Calu3 (cell line): ENCODE results near the gene OR2AE1. TPM values are rescaled to one million over a fixed set of nuclear protein-coding genes. Genes with fewer than 3 reads are reported as not detected.

Experiments
- BruUV-seq: library from RNA; stranded (reverse); fragments of 400-500 nt; replicated peaks from 2 replicates; lab custom pipeline; 2021; lab: Mats Ljungman, UMichigan
- CTCF ChIA-PET: fragments of 300-600 bp; sonication (Branson Sonifier 250); formaldehyde crosslinking; loops from one replicate; lab custom pipeline; 2022; ENCODE audit warnings: antibody characterized with exemption; lab: Charles Lee
- DNase-seq: peaks from one replicate; pipeline ENCODE4 v3.0.0; 2022
- H3K27ac Mint-ChIP-seq: one replicate; pipeline ENCODE4 v1.8.0; 2022; ENCODE audit warnings: mixed read lengths; ENCODE audit not compliant: unreplicated experiment
- H3K27me3 Mint-ChIP-seq: one replicate; pipeline ENCODE4 v1.8.0; 2022; ENCODE audit warnings: mixed read lengths; ENCODE audit not compliant: unreplicated experiment
- H3K36me3 Mint-ChIP-seq: one replicate; pipeline ENCODE4 v1.8.0; 2022; ENCODE audit warnings: mild to moderate bottlenecking, moderate library complexity, mixed read lengths; ENCODE audit not compliant: insufficient read depth, unreplicated experiment
- H3K4me1 Mint-ChIP-seq: one replicate; pipeline ENCODE4 v1.8.0; 2022; ENCODE audit warnings: mild to moderate bottlenecking, low read depth, mixed read lengths; ENCODE audit not compliant: unreplicated experiment
- H3K4me3 Mint-ChIP-seq: one replicate; pipeline ENCODE4 v1.8.0; 2022; ENCODE audit warnings: mild to moderate bottlenecking, low read depth, moderate library complexity, mixed read lengths; ENCODE audit not compliant: unreplicated experiment
- H3K9me3 Mint-ChIP-seq: one replicate; pipeline ENCODE4 v1.8.0; 2022; ENCODE audit warnings: low read depth, mixed read lengths; ENCODE audit not compliant: unreplicated experiment
- intact Hi-C: fragments of 100-400 bp; cut with micrococcal nuclease; formaldehyde crosslinking; loops from one replicate; pipeline ENCODE4 v1.10.0; 2022; ENCODE audit not compliant: unreplicated experiment
- total RNA-seq: library from RNA; stranded (reverse); gene quantifications from 2 replicates; pipeline ENCODE4 v1.2.3, GENCODE V29; 2022
- TF ChIP-seq, protein P1 (sequence below): fragments of 200-600 bp; IDR thresholded peaks from one replicate; pipeline ENCODE4 v1.8.0; 2022; ENCODE audit warnings: antibody characterized with exemption; ENCODE audit not compliant: unreplicated experiment

OR2AE1 gene
- total RNA-seq, 1 experiment from 2014 or later, result not detected

DNA sequence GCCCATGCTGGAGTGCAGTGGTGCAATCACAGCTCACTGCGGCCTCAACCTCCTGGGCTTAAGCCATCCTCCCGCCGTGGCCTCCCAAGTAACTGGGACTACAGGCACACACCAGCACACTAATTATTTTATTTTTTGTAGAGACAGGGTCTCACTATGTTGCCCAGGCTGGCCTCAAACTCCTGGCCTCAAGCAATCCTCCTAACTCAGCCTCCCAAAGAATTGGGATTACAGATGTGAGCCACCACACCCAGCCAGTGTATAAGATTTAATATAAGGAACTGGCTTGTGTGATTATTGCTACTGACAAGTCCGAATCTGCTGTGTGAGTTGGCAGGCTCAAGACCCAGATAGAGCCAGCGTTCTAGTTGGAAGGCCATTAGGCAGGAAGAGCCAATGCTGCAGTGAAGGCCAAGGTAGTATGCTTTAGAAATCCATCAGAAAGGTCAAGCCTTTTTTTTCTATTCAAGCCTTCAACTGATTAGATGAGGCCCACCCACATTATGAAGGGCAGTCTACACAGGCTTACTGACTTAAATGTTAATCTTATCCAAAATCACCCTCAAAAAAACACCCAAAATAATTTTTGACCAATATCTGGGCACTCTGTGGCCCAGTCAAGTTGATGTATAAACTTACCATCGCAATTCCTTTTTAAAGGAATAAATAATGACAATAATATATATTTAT is 23.1 kb upstream of the OR2AE1 start:
- Mint-ChIP-seq H3K36me3 (peaks cover 12% of the 10 kb centered on the region), H3K27ac (no peak overlapping the region), H3K4me1 (no peaks in the 10 kb centered on the region)

DNA sequence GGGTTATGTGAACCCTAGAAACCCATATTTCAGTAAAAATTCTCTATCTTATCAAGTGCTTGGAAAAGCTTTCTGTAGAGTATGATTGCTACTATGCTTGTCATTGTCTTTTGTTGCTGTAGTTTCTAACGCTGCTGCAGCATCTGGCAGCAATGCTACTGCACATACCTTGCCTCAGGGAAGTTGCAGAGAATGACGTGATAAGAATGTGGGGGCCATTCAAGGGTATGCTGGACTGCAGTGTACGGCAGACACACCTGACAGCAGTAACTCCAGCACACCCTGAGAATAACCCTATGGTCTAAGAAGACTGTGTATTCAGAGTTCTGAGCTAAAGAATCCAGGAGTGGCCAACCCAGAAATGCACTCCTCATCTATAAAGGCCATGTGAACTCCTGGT is 22.0 kb upstream of the OR2AE1 start:
- Mint-ChIP-seq H3K4me3 (no peak overlapping the region), H3K27me3 (no peaks in the 10 kb centered on the region), H3K27ac (no peak overlapping the region), H3K9me3 (no peaks in the 10 kb centered on the region), H3K36me3 (peaks cover 12% of the 10 kb centered on the region), H3K4me1 (no peaks in the 10 kb centered on the region)
- intact Hi-C loops, result no loop called here
- CTCF ChIA-PET, result no interaction called here
- BruUV-seq, result no TSS peak
- DNase-seq, result no peak
- TF ChIP-seq, protein P1, sequence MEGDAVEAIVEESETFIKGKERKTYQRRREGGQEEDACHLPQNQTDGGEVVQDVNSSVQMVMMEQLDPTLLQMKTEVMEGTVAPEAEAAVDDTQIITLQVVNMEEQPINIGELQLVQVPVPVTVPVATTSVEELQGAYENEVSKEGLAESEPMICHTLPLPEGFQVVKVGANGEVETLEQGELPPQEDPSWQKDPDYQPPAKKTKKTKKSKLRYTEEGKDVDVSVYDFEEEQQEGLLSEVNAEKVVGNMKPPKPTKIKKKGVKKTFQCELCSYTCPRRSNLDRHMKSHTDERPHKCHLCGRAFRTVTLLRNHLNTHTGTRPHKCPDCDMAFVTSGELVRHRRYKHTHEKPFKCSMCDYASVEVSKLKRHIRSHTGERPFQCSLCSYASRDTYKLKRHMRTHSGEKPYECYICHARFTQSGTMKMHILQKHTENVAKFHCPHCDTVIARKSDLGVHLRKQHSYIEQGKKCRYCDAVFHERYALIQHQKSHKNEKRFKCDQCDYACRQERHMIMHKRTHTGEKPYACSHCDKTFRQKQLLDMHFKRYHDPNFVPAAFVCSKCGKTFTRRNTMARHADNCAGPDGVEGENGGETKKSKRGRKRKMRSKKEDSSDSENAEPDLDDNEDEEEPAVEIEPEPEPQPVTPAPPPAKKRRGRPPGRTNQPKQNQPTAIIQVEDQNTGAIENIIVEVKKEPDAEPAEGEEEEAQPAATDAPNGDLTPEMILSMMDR, result no peak

More for the DNA sequence above, 23.1 kb upstream of the OR2AE1 start:
- TF ChIP-seq, protein P1, result no peak
- BruUV-seq, result no TSS peak
- intact Hi-C loops, result no loop called here
- CTCF ChIA-PET, result no interaction called here
- Mint-ChIP-seq H3K4me3 (no peak overlapping the region), H3K27me3 (no peaks in the 10 kb centered on the region), H3K9me3 (no peaks in the 10 kb centered on the region)
- no peak for DNase-seq

DNA sequence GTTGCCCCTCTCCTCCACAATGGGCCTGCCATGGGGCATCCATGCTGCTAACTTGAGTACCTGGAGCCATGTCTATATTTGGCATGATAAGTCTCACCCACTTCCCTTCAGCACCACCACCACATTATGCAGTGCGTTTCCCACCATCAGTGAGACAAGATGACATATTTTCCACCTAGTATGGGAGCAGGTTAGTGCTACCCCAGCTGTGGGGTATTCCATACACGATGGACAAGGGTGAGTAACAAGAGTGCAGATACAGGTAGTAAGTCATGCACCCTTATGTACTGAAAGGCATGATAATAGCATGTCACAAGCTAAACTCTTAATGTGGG is 21.2 kb upstream of the OR2AE1 start:
- no peaks in the 10 kb centered on the region for H3K27me3 Mint-ChIP-seq
- CTCF ChIA-PET, result no interaction called here
- DNase-seq, result no peak
- BruUV-seq, result no TSS peak
- no peak overlapping the region for H3K27ac Mint-ChIP-seq
- H3K9me3 Mint-ChIP-seq, result no peaks in the 10 kb centered on the region
- intact Hi-C loops, result no loop called here
- peaks cover 12% of the 10 kb centered on the region for H3K36me3 Mint-ChIP-seq
- H3K4me3 Mint-ChIP-seq, result no peak overlapping the region
- TF ChIP-seq, protein P1, result no peak
- no peaks in the 10 kb centered on the region for H3K4me1 Mint-ChIP-seq

DNA sequence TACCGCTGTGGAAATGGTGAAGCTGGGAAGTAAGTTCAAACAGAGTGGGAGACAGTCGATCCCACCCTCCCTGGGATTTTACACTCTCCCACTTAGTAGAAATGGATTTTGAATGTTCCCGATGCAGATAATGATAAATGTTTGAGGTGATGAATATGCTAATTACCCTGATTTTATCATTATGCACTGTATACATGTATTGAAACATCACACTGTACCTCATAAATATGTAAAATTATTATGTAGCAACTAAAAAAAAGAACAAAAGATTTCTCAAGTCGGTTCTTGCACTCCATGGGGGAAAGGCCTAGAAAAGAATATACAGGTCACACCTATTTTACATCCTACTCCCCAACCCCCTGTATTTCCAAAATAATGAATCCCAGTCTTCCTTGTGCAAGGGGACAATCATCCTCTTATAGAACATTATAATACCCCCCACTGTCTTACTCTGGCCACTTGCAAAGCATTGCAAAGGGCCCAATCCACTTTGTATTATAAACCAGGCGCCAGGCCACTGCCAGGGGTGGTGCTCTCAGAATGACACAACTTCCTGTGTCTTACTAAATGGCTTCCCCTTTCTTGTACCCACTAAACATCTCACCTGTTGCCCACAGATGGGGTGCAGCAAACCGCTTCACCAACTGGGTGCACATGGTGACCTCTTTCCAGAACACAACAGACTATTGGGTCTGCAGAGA is 20.6 kb upstream of the OR2AE1 start:
- BruUV-seq, result no TSS peak
- CTCF ChIA-PET, result no interaction called here
- DNase-seq, result no peak

More for the DNA sequence above, 20.6 kb upstream of the OR2AE1 start:
- Mint-ChIP-seq H3K4me1 (no peaks in the 10 kb centered on the region), H3K9me3 (no peaks in the 10 kb centered on the region), H3K27me3 (no peaks in the 10 kb centered on the region), H3K27ac (no peak overlapping the region), H3K4me3 (no peak overlapping the region), H3K36me3 (peaks cover 7% of the 10 kb centered on the region)
- intact Hi-C loops, result no loop called here
- TF ChIP-seq, protein P1, result no peak
